GM23338 (cell line): ENCODE results near the gene UBE2H. TPM values are rescaled to one million over a fixed set of nuclear protein-coding genes. Genes with fewer than 3 reads are reported as not detected.

Source experiments
- ATAC-seq: fragments of 200-7000 bp; cut with Tn5 transposase; 3 replicates; pipeline ENCODE4 v1.9.1; 2020
- DNase-seq: peaks from one replicate; pipeline ENCODE4 v3.0.0-alpha.2; 2015; ENCODE audit warnings: low spot score
- H2AFZ ChIP-seq: fragments of 200-600 bp; sonication (generic); 2 replicates; pipeline ENCODE4 v1.8.0; 2016; ENCODE audit warnings: antibody characterized with exemption, mild to moderate bottlenecking, moderate library complexity
- H3F3A ChIP-seq: fragments of 200-600 bp; sonication (generic); replicated peaks from 2 replicates; pipeline ENCODE4 v1.8.0; 2017; ENCODE audit warnings: antibody characterized with exemption, mixed run types, low read depth
- H3K27ac ChIP-seq: fragments of 200-600 bp; sonication (generic); 2 replicates; pipeline ENCODE4 v1.6.1; 2016; ENCODE audit warnings: low read depth
- H3K27me3 ChIP-seq: fragments of 200-600 bp; sonication (generic); 2 replicates; pipeline ENCODE4 v1.8.0; 2016; ENCODE audit warnings: mild to moderate bottlenecking, mixed run types, moderate library complexity; ENCODE audit not compliant: insufficient read depth
- H3K36me3 ChIP-seq: fragments of 200-600 bp; sonication (generic); 2 replicates; pipeline ENCODE4 v1.8.0; 2016; ENCODE audit warnings: mild to moderate bottlenecking; ENCODE audit not compliant: insufficient read depth
- H3K4me1 ChIP-seq: fragments of 200-600 bp; sonication (generic); 2 replicates; pipeline ENCODE4 v1.8.0; 2016; ENCODE audit warnings: mild to moderate bottlenecking, moderate library complexity; ENCODE audit not compliant: insufficient read depth
- H3K4me2 ChIP-seq: fragments of 200-600 bp; sonication (generic); 2 replicates; pipeline ENCODE4 v1.7.1; 2017; ENCODE audit warnings: mixed run types
- H3K4me3 ChIP-seq: fragments of 200-600 bp; sonication (generic); 2 replicates; pipeline ENCODE4 v1.6.1; 2016; ENCODE audit warnings: mixed run types
- H3K79me2 ChIP-seq: fragments of 200-600 bp; sonication (generic); replicated peaks from 2 replicates; pipeline ENCODE4 v1.8.0; 2017; ENCODE audit warnings: mild to moderate bottlenecking; ENCODE audit not compliant: insufficient read depth
- H3K9me2 ChIP-seq: fragments of 200-600 bp; sonication (generic); 2 replicates; pipeline ENCODE4 v1.8.0; 2017; ENCODE audit not compliant: insufficient read depth
- H4K20me1 ChIP-seq: fragments of 200-600 bp; sonication (generic); replicated peaks from 2 replicates; pipeline ENCODE4 v1.8.0; 2017; ENCODE audit warnings: mild to moderate bottlenecking; ENCODE audit not compliant: insufficient read depth
- H3K27ac Mint-ChIP-seq: 2 replicates; pipeline ENCODE4 v1.8.0; 2020; ENCODE audit warnings: inconsistent platforms, mild to moderate bottlenecking, moderate library complexity, mixed read lengths
- H3K27me3 Mint-ChIP-seq: 3 replicates; pipeline ENCODE4 v1.8.0; 2022; ENCODE audit warnings: low read depth, mild to moderate bottlenecking, moderate library complexity, mixed read lengths, inconsistent platforms; ENCODE audit not compliant: insufficient read depth, poor library complexity
- H3K36me3 Mint-ChIP-seq: 3 replicates; pipeline ENCODE4 v1.8.0; 2021; ENCODE audit warnings: low read depth, mild to moderate bottlenecking, inconsistent platforms, moderate library complexity, mixed read lengths
- H3K4me1 Mint-ChIP-seq: 3 replicates; pipeline ENCODE4 v1.8.0; 2020; ENCODE audit warnings: mild to moderate bottlenecking, inconsistent platforms, mixed read lengths
- H3K4me3 Mint-ChIP-seq: 3 replicates; pipeline ENCODE4 v1.8.0; 2021; ENCODE audit warnings: moderate library complexity, mild to moderate bottlenecking, inconsistent platforms, mixed read lengths
- H3K9me3 Mint-ChIP-seq: 3 replicates; pipeline ENCODE4 v1.8.0; 2020; ENCODE audit warnings: moderate library complexity, mild to moderate bottlenecking, inconsistent platforms, mixed read lengths
- CREB1 ChIP-seq: fragments of 250-450 bp; sonication (Bioruptor Pico); IDR thresholded peaks from 2 replicates; pipeline ENCODE4 v1.5.0; 2020; ENCODE audit warnings: low read depth, mild to moderate bottlenecking, moderate library complexity
- EZH2 ChIP-seq: fragments of 200-600 bp; sonication (generic); IDR thresholded peaks from one replicate; pipeline ENCODE4 v1.8.0; 2017; ENCODE audit warnings: antibody characterized with exemption, mild to moderate bottlenecking, low read depth; ENCODE audit not compliant: unreplicated experiment
- EZH2phosphoT487 ChIP-seq: fragments of 200-600 bp; sonication (generic); IDR thresholded peaks from one replicate; pipeline ENCODE4 v1.8.1; 2018; ENCODE audit warnings: antibody characterized with exemption; ENCODE audit not compliant: unreplicated experiment
- JUNB ChIP-seq: IDR thresholded peaks from one replicate; pipeline ENCODE4 v1.6.1; 2016; ENCODE audit warnings: antibody characterized with exemption; ENCODE audit not compliant: unreplicated experiment
- NANOG ChIP-seq: IDR thresholded peaks from 2 replicates; pipeline ENCODE4 v1.6.1; 2016; ENCODE audit warnings: antibody characterized with exemption, borderline replicate concordance
- STAT1 ChIP-seq: IDR thresholded peaks from one replicate; pipeline ENCODE4 v1.6.1; 2016; ENCODE audit warnings: antibody characterized with exemption; ENCODE audit not compliant: unreplicated experiment
- ZNF114 ChIP-seq: fragments of 250-450 bp; sonication (Bioruptor Pico); IDR thresholded peaks from 2 replicates; pipeline ENCODE4 v1.5.0; 2020; ENCODE audit warnings: mild to moderate bottlenecking, moderate library complexity
- ZNF331 ChIP-seq: fragments of 250-450 bp; sonication (Bioruptor Pico); IDR thresholded peaks from 2 replicates; pipeline ENCODE4 v1.5.0; 2020; ENCODE audit warnings: low read depth, mild to moderate bottlenecking, moderate library complexity
- polyA plus RNA-seq: library from polyadenylated mRNA; unstranded; fragments of >200 nt; fragmentation: Nextera tagmentation; extraction: Ambion mirVana; gene quantifications from 2 replicates; pipeline ENCODE4 v1.2.1, GENCODE V29; 2016
- total RNA-seq: library from RNA; depleted of rRNA; stranded (reverse); fragments of >200 nt; shearing (Covaris generic); gene quantifications from 2 replicates; pipeline ENCODE4 v1.2.3, GENCODE V29; 2014
- TF ChIP-seq, protein P1 (sequence below): IDR thresholded peaks from one replicate; pipeline ENCODE4 v1.6.1; 2018; ENCODE audit warnings: antibody characterized with exemption; ENCODE audit not compliant: unreplicated experiment

UBE2H gene
- total and polyA plus RNA-seq, 2 experiments from 2014 or later: 40.8 to 86.5 TPM

DNA sequence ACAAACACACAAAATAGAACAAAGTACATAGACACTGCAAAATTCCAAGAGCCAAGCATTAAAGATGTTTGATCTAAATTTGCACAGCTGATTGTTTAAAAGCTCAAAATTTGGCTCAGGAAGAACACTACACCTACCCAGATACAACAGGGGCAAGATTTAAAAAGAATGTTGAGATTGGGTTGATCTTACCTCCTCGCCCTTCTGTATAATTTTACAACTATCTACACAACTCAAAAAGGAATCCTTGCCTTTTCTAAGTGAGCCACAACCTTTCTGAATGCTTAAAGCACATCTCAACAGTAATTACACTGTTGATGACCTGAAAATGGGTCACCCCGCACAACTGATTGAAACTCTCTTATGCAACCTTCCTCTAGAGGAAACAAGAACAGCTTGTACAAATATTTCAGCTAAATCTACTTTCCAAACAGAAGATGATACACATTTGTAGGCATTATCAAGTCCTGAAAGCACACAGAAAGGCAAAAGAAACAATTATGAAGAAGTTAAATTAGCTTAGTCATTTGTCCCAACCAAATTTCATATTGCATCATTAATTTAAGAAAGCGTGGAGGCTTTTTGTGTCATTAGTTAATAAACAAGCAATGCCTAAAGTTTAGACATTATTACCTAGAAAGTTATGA, 75.5 kb downstream of the UBE2H start:
- no peaks in the 10 kb centered on the region; the same call in 1 of the 2 replicates for H4K20me1 ChIP-seq
- H3K27me3 ChIP-seq: no peaks in the 10 kb centered on the region
- no peak for ATAC-seq
- Mint-ChIP-seq H3K27ac (peak overlapping the region; percentile 66), H3K36me3 (peaks cover 21% of the 10 kb centered on the region), H3K4me3 (no peak overlapping the region), H3K4me1 (peaks cover 59% of the 10 kb centered on the region), H3K27me3 (peaks cover 2% of the 10 kb centered on the region), H3K9me3 (no peaks in the 10 kb centered on the region)
- H3K4me3 ChIP-seq: no peak overlapping the region
- TF ChIP-seq, protein P1, sequence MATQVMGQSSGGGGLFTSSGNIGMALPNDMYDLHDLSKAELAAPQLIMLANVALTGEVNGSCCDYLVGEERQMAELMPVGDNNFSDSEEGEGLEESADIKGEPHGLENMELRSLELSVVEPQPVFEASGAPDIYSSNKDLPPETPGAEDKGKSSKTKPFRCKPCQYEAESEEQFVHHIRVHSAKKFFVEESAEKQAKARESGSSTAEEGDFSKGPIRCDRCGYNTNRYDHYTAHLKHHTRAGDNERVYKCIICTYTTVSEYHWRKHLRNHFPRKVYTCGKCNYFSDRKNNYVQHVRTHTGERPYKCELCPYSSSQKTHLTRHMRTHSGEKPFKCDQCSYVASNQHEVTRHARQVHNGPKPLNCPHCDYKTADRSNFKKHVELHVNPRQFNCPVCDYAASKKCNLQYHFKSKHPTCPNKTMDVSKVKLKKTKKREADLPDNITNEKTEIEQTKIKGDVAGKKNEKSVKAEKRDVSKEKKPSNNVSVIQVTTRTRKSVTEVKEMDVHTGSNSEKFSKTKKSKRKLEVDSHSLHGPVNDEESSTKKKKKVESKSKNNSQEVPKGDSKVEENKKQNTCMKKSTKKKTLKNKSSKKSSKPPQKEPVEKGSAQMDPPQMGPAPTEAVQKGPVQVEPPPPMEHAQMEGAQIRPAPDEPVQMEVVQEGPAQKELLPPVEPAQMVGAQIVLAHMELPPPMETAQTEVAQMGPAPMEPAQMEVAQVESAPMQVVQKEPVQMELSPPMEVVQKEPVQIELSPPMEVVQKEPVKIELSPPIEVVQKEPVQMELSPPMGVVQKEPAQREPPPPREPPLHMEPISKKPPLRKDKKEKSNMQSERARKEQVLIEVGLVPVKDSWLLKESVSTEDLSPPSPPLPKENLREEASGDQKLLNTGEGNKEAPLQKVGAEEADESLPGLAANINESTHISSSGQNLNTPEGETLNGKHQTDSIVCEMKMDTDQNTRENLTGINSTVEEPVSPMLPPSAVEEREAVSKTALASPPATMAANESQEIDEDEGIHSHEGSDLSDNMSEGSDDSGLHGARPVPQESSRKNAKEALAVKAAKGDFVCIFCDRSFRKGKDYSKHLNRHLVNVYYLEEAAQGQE: no peak
- TF ChIP-seq ZNF114 (CRISPR knock-in tag) (no peak), STAT1 (no peak), CREB1 (CRISPR knock-in tag) (no peak), EZH2phosphoT487 (no peak), ZNF331 (no peak), NANOG (no peak)
- no peak overlapping the region for H2AFZ ChIP-seq
- H3F3A ChIP-seq: no peaks in the 10 kb centered on the region
- no peak for DNase-seq
- no peaks in the 10 kb centered on the region for H3K36me3 ChIP-seq
- H3K9me2 ChIP-seq: no peaks in the 10 kb centered on the region
- peaks cover 54% of the 10 kb centered on the region for H3K79me2 ChIP-seq
- H3K4me2 ChIP-seq: no peak overlapping the region
- H3K27ac ChIP-seq: peak overlapping the region; percentile 2; the same call in 1 of the 2 replicates
- peaks cover 69% of the 10 kb centered on the region for H3K4me1 ChIP-seq

DNA sequence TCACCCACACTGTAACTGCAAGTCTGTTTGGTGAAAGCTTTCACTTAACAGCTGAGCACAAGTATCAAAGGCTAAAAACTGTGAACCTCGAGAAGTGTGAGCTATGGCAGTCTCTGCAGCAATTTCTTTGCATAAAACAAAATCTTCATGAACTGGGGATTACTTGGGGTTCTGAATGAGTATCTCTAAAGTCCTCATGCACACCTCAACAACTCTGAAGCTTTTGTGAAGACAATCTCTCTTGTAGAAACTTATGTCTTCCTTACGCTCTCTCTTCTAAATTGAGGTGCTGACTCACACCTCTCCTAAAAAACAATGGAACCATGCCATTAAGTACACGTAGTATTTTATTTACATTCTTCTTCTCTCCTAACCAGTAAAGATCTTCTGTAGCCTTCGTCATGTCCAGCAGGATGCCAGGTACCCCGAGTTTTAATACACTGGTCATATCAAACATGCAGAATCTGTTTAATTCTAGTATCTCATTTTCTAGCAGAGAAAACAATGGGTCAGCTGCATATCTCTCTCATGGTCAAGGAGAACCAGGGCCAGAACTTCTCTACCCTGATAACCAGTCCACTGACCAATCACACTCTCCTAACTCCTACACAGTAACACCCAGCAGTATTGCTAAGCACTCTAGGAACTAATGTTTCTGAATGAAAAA, 76.9 kb downstream of the UBE2H start:
- no peak overlapping the region for H3K4me3 ChIP-seq
- DNase-seq (no peak), ATAC-seq (no peak)
- peaks cover 47% of the 10 kb centered on the region for H3K4me1 Mint-ChIP-seq
- H3K9me3 Mint-ChIP-seq: no peaks in the 10 kb centered on the region
- peak overlapping the region; percentile 83 for H3K27ac Mint-ChIP-seq
- peaks cover 57% of the 10 kb centered on the region for H3K4me1 ChIP-seq
- H3K36me3 Mint-ChIP-seq: peaks cover 30% of the 10 kb centered on the region
- no peak for TF ChIP-seq NANOG
- no peak for TF ChIP-seq ZNF331
- no peak for TF ChIP-seq JUNB
- no peak for TF ChIP-seq EZH2
- TF ChIP-seq, protein P1: no peak
- no peak for TF ChIP-seq CREB1 (CRISPR knock-in tag)
- H3K79me2 ChIP-seq: peaks cover 60% of the 10 kb centered on the region
- no peak overlapping the region for H2AFZ ChIP-seq
- H3K4me2 ChIP-seq: peak overlapping the region; percentile 4; the same call in 1 of the 2 replicates
- H3K27me3 Mint-ChIP-seq: peaks cover 2% of the 10 kb centered on the region
- no peak overlapping the region for H3K4me3 Mint-ChIP-seq
- H3K27me3 ChIP-seq: no peaks in the 10 kb centered on the region
- no peaks in the 10 kb centered on the region for H3K36me3 ChIP-seq
- H4K20me1 ChIP-seq: no peaks in the 10 kb centered on the region; the same call in 1 of the 2 replicates
- 0 out of 2 replicates have a peak overlapping the region, but pooled peaks have one; percentile 12 for H3K27ac ChIP-seq
- H3K9me2 ChIP-seq: no peaks in the 10 kb centered on the region
- H3F3A ChIP-seq: no peaks in the 10 kb centered on the region
